Activated CD4-positive, alpha-beta T cell treated with anti-CD3 and anti-CD28 coated beads, Interleukin-2, amount 50 U/mL, for 1 hour (primary cell): ENCODE results near the gene FFAR3.

Source experiments
- DNase-seq: peaks from one replicate; pipeline ENCODE4 v3.0.0-alpha.2; 2020

The FFAR3 gene

DNA sequence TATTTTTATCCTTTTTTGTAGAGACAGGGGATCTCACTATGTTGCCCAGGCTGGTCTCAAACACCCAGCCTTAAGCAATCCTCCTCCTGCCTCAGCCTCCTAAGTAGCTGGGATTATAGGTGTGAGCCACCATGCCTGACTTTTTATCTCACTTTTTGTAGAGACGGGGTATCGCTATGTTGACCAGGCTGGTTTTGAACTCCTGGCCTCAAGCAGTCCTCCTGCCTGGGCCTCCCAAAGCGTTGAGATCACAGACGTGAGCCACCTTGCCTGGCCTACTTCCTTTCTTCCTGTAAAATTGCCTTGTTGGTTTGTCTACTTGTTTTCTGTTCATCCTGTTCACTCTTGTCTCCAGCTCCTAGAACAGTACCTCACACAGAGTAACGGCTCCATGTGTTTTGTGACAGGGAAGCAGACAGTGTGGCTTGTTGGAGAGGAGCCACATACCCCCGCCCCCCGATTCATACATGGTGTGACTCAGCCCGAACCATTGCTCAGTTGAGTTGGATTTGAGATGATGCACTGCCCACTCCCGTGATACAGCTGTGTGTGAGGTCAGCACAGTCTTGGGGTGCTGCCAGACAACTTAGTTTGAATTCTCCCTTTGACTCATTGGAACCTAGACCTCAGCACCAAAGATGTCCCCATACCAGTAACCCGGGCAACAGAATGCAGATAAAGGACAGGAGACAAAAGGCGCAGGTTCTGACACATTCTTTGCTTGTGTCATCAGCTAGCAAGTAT lies 46.8 kb downstream of the FFAR3 start:
- no peak for DNase-seq

DNA sequence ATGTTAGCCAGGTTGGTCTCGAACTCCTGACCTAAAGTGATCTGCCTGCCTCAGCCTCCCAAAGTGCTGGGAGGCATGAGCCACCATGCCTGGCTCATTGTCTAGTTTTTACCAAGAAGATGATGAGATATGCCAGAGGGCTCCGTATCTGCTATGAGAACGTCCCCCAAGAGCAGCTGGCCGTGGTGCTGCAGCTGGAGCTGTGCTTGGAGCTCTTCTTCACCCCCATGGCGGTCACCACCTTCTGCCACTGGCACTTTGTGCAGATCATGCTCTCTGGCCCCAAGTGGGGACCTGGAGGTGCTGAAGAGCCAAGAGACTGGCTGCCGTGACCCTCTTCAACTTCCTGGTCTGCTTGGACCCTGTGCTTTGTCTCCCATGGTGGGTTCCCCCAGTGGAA lies 49.4 kb downstream of the FFAR3 start:
- DNase-seq, result no peak

DNA sequence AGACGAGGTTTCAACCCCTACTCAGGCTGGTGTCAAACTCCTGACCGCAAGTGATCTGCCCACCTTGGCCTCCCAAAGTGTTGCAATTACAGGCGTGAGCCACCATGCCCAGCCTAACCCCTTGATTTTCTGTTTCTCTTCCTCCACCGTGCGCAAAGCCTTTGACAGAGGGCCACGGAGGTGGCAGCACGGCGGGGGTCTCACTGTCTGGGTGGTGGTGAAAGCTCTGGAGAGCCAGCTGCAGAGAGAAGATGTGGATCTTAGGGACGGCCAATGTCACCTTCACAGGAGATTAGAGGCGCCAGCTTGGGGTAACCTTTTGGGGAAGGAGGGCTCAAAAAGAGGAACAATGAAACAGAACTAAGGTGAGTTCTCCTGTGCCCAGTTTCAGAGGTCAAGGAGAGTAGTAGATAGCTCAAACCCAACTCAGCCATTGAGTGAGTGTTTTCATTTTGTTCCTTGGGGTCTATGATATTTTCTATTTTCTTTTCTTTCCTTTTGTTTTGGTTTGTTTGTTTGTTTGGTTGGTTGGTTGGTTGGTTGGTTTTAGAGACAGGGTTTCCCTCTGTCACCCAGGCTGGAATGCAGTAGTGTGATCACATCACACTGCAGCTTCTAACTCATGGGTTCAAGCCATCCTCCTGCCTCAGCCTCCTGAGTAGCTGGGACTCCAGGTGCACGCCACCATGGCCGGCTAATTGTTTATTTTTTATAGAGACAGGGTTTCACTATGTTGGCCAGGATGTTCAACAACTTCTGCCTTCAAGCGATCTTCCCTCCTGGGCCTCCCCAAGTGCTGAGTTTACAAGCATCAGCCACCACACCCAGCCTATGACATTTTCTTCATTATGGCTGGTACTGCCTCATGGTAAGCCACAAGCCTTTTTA lies 50.3 kb downstream of the FFAR3 start:
- no peak for DNase-seq

- DNase-seq, result no peak
Observed at GRCh38 chr19:35409191-35409590, 50.9 kb downstream of the FFAR3 start.
